Adrenal gland (tissue), 5 donors: ENCODE results near the gene SOX11.

Source experiments
- CTCF ChIP-seq, 6 experiments: fragments of 450-650 bp in 4 of 6; fragments of 200-600 bp in 2 of 6; sonication (generic) in 1 of 6; IDR thresholded peaks; 1 replicate in 5 of 6; 2 replicates in 1 of 6; pipeline versions ENCODE4 v1.5.1 to v1.8.0; 2016 to 2021; ENCODE audit warnings: antibody characterized with exemption in 6 of 6, mild to moderate bottlenecking in 2 of 6, moderate library complexity in 1 of 6
- POLR2A ChIP-seq, 2 donors: fragments of 450-650 bp; IDR thresholded peaks; one replicate each; pipeline ENCODE4 v1.6.1; 2017; ENCODE audit warnings: antibody characterized with exemption in 2 of 2, mild to moderate bottlenecking in 2 of 2, moderate library complexity in 1 of 2
- donor health status: DM: no; HTN: no; CAD: no.

- no peak for TF ChIP-seq CTCF (IDR thresholded peaks at IDR 0.05)
- no peak for TF ChIP-seq POLR2A (IDR thresholded peaks at IDR 0.05)
Observed at GRCh38 chr2:5748391-5748790, 56.2 kb downstream of the SOX11 start.
